ENCODE measurements around the gene MPZL1.

MPZL1 gene

GRCh38 chr1:167687919-167688519 is 33.8 kb upstream of the MPZL1 start:
- Histone ChIP-seq H3K27me3 (ENCODE audit: insufficient read depth, low read length, poor library complexity) (no peaks in the 10 kb centered on the region), H3K79me2 (ENCODE audit: insufficient read depth, low read length) (peaks cover 23% of the 10 kb centered on the region), H3K36me3 (ENCODE audit: insufficient read depth, low read length) (peaks cover 96% of the 10 kb centered on the region), H2AFZ (ENCODE audit: low read depth, low read length) (no peak overlapping the region), H3K27ac (ENCODE audit: low read length) (peak overlapping the region; percentile 52), H3K9ac (ENCODE audit: low read depth, low read length) (no peak overlapping the region), H3K4me3 (ENCODE audit: low read depth in 1 of 2, low read length in 2 of 2) (no peak overlapping the region), H3K9me3 (ENCODE audit: insufficient read depth, low read length, severe bottlenecking) (no peaks in the 10 kb centered on the region), H3K4me1 (ENCODE audit: insufficient read depth, low read length) (no peaks in the 10 kb centered on the region), H3K4me2 (ENCODE audit: insufficient read depth, low read length) (no peak overlapping the region), H4K20me1 (ENCODE audit: insufficient read depth, low read length) (peaks cover 9% of the 10 kb centered on the region)
- TF ChIP-seq CTCF (IDR thresholded peaks at IDR 0.05; ENCODE audit: borderline replicate concordance, extremely low read depth, low read length, poor library complexity, severe bottlenecking) (peak; percentile 97), EZH2 (IDR thresholded peaks at IDR 0.05; ENCODE audit: borderline replicate concordance, low read depth, low read length, severe bottlenecking) (no peak)
- ATAC-seq (ENCODE audit: insufficient read depth, low read depth): peak; percentile 84
- peak; percentile 82 for DNase-seq

GRCh38 chr1:167689567-167689920 is 32.2 kb upstream of the MPZL1 start:
- Histone ChIP-seq H3K36me3 (ENCODE audit: insufficient read depth, low read length) (peaks cover 96% of the 10 kb centered on the region), H3K4me1 (ENCODE audit: insufficient read depth, low read length) (no peaks in the 10 kb centered on the region), H2AFZ (ENCODE audit: low read depth, low read length) (no peak overlapping the region), H3K9ac (ENCODE audit: low read depth, low read length) (no peak overlapping the region), H4K20me1 (ENCODE audit: insufficient read depth, low read length) (peaks cover 9% of the 10 kb centered on the region; the same call in 1 of the 2 replicates), H3K27me3 (ENCODE audit: insufficient read depth, low read length, poor library complexity) (no peaks in the 10 kb centered on the region), H3K9me3 (ENCODE audit: insufficient read depth, low read length, severe bottlenecking) (no peaks in the 10 kb centered on the region), H3K4me3 (ENCODE audit: low read depth in 1 of 2, low read length in 2 of 2) (no peak overlapping the region), H3K79me2 (ENCODE audit: insufficient read depth, low read length) (peaks cover 13% of the 10 kb centered on the region; the same call in 1 of the 2 replicates), H3K27ac (ENCODE audit: low read length) (no peak overlapping the region), H3K4me2 (ENCODE audit: insufficient read depth, low read length) (no peak overlapping the region)
- no peak for TF ChIP-seq EZH2 (IDR thresholded peaks at IDR 0.05; ENCODE audit: borderline replicate concordance, low read depth, low read length, severe bottlenecking)
- TF ChIP-seq CTCF (IDR thresholded peaks at IDR 0.05; ENCODE audit: borderline replicate concordance, extremely low read depth, low read length, poor library complexity, severe bottlenecking): no peak
- DNase-seq (no peak), ATAC-seq (ENCODE audit: insufficient read depth, low read depth) (no peak)

GRCh38 chr1:167690053-167690452 is 31.7 kb upstream of the MPZL1 start:
- H3K4me3 ChIP-seq (ENCODE audit: low read depth in 1 of 2, low read length in 2 of 2): no peak overlapping the region
- H3K27me3 ChIP-seq (ENCODE audit: insufficient read depth, low read length, poor library complexity): no peaks in the 10 kb centered on the region
- H2AFZ ChIP-seq (ENCODE audit: low read depth, low read length): no peak overlapping the region
- DNase-seq (no peak), ATAC-seq (ENCODE audit: insufficient read depth, low read depth) (no peak)
- H3K36me3 ChIP-seq (ENCODE audit: insufficient read depth, low read length): peaks cover 96% of the 10 kb centered on the region
- no peak overlapping the region for H3K9ac ChIP-seq (ENCODE audit: low read depth, low read length)
- H3K79me2 ChIP-seq (ENCODE audit: insufficient read depth, low read length): peaks cover 13% of the 10 kb centered on the region; the same call in 1 of the 2 replicates
- H4K20me1 ChIP-seq (ENCODE audit: insufficient read depth, low read length): peaks cover 9% of the 10 kb centered on the region; the same call in 1 of the 2 replicates
- H3K9me3 ChIP-seq (ENCODE audit: insufficient read depth, low read length, severe bottlenecking): no peaks in the 10 kb centered on the region
- H3K4me1 ChIP-seq (ENCODE audit: insufficient read depth, low read length): no peaks in the 10 kb centered on the region
- no peak overlapping the region for H3K27ac ChIP-seq (ENCODE audit: low read length)
- TF ChIP-seq CTCF (IDR thresholded peaks at IDR 0.05; ENCODE audit: borderline replicate concordance, extremely low read depth, low read length, poor library complexity, severe bottlenecking): no peak
- no peak for TF ChIP-seq EZH2 (IDR thresholded peaks at IDR 0.05; ENCODE audit: borderline replicate concordance, low read depth, low read length, severe bottlenecking)
- no peak overlapping the region for H3K4me2 ChIP-seq (ENCODE audit: insufficient read depth, low read length)

Data from DND-41 (cell line).